Fibroblast of skin of abdomen (primary cell): ENCODE measurements around the gene ADGRF5.

Source experiments
- DNase-seq: peaks from one replicate; pipeline ENCODE4 v3.0.0-alpha.2; 2013

The ADGRF5 gene

DNA sequence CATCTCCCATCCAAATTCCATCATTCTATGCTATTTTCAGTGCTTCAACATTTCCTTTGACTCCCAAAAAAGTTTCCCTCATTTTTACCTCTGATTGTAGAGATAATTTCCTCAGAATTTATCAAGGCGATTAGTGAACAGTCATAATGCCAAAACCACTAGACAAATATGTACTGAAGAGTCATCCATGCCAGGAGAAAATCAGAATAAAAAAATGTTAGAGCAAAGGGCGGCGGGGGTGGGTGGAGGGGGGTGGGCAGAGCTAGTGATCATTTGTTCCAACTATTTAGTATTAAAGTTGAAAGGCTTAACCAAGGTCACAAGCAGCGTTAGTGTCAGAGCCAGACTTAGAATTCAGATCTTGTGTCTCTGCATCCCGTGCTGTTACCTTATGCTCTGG is 5.3 kb upstream of the ADGRF5 start:
- peak; percentile 12 for DNase-seq

- peak; percentile 20 for DNase-seq
These were observed 4.7 kb upstream of the ADGRF5 start for GRCh38 chr6:46926481-46926880.

DNA sequence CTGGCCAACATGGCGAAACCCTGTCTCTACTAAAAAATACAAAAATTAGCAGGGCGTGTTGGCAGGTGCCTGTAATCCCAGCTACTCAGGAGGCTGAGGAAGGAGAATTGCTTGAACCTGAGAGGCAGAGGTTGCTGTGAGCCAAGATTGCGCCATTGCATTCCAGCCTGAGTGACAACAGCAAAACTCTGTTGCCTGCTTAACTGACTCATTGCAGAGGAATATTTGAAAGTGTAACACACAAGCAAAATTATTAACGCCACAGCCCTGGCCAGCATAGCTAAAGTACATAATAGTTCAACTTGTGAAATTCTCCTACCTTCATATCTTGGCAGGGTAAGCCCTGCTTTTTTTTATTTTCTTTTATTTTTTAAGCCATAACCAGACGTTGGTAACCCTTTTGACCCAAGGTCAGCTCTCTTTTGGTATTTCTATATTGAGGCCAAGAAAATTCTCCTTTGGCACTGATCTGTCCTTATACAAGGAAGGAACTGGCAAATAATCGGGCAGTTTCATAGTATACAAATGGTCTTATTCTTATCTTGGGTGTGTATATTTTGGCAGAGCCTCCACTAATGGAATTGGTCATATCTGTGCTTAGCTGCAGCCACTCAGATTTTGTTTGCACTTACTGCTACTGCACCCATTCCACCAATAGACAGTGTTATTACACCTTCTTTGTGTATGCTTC is 4.0 kb upstream of the ADGRF5 start:
- peak; percentile 66 for DNase-seq

GRCh38 chr6:46923476-46923875 is 1.7 kb upstream of the ADGRF5 start:
- DNase-seq, result no peak

GRCh38 chr6:46921059-46921458 is 679 bp downstream of the ADGRF5 start:
- no peak for DNase-seq

- no peak for DNase-seq
These were observed 2.9 kb downstream of the ADGRF5 start for GRCh38 chr6:46918806-46919205.

- no peak for DNase-seq
These were observed 4.7 kb downstream of the ADGRF5 start for GRCh38 chr6:46917002-46917545.

DNA sequence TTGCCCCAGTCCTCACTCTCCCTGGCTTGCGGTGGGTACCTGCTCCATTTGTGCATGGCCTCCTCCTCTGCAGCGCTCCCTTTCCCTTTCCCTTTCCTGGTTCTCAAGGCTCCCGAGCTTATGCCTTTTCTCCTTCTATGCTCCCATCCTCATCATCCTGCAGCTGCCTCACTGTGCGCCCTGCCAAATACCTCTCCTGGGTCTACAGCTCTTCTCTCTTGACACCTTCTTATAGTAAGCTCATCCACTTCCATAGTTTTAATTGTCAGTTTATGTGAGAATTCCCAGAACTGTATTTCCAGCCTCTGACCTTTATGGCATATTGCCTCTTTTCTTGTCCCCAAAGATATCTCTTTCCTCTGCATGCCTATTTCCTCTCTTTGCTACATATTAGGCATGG is 5.9 kb downstream of the ADGRF5 start:
- no peak for DNase-seq

DNA sequence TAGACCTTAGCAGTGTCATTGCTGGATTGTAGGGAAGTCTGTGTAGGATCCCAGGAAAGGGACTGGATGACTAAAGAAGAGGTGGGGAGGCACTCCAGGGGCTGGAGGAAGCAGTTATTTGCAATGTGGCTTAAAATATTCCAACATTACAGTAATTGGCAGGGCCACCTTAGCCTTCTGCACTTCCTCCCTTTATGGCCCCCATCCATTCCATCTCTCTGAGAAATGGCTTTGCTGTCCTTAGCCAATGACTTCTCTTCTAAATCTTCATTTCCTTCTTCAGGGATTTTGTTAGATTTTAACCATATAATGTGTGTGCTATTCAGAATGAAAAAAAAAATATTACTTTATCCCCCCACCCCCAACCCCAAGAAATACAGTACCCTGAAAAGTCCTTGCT is 6.4 kb downstream of the ADGRF5 start:
- DNase-seq, result no peak

GRCh38 chr6:46914279-46914810 is 7.4 kb downstream of the ADGRF5 start:
- DNase-seq, result no peak

GRCh38 chr6:46909371-46909770 is 12.4 kb downstream of the ADGRF5 start:
- DNase-seq, result no peak

GRCh38 chr6:46906776-46907175 is 15.0 kb downstream of the ADGRF5 start:
- no peak for DNase-seq

DNA sequence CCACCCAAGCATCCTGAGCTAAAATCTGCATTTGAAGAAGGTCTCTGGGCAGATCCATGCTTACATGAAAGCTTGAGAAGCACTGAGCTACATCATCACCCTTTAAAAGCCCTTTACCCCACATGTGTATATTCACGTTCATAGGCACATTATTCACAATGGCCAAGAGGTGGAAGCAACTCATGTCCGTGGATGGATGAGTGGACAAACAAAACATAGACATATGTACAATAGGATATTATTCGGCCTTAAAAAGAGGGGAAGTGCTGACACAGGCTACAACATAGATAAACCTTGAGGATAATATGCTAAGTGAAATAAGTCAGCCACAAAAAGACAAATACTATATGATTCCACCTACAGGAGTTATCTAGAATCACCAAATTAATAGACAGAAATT is 17.6 kb downstream of the ADGRF5 start:
- no peak for DNase-seq

GRCh38 chr6:46903175-46903574 is 18.6 kb downstream of the ADGRF5 start:
- DNase-seq, result no peak

DNA sequence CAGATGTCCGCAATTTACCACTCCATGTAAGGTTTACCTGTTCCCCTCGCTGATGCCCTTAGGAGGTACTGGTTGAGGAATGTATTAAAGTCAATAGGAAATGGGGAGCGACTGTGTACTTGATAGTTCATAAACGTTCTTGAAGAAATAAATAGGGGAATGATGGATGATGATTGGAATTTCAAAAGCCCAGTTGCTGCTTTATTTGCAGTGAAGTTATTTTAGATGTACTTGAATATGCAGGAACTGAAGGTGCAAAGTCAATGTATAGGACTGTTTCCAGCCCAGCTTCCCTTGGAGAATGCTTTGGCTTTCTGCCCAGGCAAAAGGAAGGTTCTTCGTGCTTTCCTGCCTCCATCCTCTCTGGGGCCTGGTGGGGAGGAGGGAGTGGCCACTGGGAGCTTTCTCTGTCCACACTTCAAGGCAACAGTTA is 19.8 kb downstream of the ADGRF5 start:
- no peak for DNase-seq

DNA sequence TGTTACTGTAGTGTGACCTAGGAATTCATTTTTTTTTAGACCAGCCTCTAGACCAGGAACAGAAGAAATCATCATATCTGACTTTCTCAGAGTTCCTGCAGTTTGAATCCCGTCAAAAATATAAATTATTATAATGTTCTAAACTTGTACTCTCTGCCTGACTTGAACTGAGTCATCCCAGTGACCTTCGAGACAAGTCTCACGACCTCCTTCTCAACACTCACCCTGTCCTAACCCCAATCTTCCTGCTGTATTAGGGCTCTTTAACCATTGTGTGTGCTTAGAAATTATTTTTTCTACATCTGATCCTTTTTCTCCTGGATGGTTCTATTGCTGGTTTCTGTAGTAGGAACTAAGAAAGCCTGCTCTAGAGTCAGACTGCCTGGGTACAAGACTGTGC is 21.5 kb downstream of the ADGRF5 start:
- no peak for DNase-seq

- no peak for DNase-seq
These were observed 22.1 kb downstream of the ADGRF5 start for GRCh38 chr6:46899659-46900058.

DNA sequence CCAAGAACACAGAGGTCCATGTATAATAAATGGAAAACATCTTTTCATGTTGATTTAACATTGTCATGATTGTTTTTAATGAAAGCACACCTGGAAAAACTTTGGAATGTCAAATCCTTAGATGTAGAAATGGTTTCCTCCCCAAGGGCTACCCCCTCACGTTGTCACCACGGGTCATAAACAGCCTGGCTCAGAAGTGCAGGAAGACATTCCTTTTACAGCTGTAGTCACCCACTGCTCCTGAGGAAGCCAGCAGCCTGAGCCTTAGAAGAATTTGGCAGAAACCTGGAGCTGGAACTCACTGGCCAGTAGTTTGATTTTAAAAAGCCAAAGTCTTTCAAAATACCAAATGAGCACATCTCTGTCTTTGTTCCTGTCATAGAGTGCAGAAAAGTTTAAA is 23.7 kb downstream of the ADGRF5 start:
- DNase-seq, result no peak

GRCh38 chr6:46896871-46897270 is 24.9 kb downstream of the ADGRF5 start:
- DNase-seq, result no peak

DNA sequence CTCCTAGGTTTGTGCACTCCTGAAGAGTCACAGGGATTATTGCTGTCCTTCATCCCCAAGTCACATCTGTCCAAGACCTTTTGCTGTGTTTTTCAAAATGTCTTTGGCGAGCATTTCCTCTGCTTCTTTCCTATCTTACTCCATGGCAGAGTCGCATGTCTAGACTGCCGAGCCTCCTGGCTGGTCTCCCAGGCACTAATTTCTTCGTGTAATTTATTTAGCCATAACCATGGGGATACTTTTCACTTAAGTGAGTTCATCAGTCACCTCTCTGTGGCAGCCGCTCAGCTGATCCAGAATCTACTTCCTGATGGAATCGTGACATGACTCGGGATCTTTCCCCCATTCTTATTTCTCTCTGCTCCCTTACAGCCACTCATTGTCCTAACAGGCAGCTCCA is 25.8 kb downstream of the ADGRF5 start:
- no peak for DNase-seq

DNA sequence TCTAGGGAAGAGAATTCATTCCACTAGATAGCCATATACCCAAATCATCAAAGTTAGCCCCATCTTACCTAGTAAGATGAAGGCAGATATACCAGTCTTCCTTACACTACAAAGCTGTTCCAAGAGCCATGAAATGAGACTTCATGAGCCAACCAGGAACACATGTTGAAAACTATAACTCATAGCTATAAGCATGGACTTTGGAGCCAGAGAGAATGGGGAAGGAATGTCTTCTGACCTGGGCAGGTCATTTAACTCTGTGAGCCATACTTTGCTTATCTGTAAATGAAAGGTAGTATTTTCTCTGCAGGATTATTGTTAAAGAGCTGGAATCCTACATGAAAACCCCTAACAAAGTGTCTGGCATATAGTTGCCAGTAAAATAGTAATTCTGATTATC is 27.3 kb downstream of the ADGRF5 start:
- no peak for DNase-seq

- no peak for DNase-seq
These were observed 28.1 kb downstream of the ADGRF5 start for GRCh38 chr6:46893648-46894047.

GRCh38 chr6:46891252-46891795 is 30.4 kb downstream of the ADGRF5 start:
- DNase-seq, result no peak

- peak; percentile 15 for DNase-seq
These were observed 33.2 kb downstream of the ADGRF5 start for GRCh38 chr6:46888578-46888977.
